GM19324 (cell line): Measurements from ENCODE around the gene BBLN.
"Not testable (repeated sequence)": the region's sequence is repeated elsewhere in the genome, so short reads cannot be mapped to it uniquely, and the experiment has no call there.

ENCODE experiments used
- ATAC-seq: cut with Tn5 transposase; IDR thresholded peaks from one replicate; pipeline ENCODE4 v1.9.1; 2021; ENCODE audit warnings: mild to moderate bottlenecking, moderate library complexity; ENCODE audit not compliant: unreplicated experiment, low FRiP score

The BBLN gene

GRCh38 chr9:128124451-128124850 lies 35.6 kb upstream of the BBLN start:
- no peak for ATAC-seq

DNA sequence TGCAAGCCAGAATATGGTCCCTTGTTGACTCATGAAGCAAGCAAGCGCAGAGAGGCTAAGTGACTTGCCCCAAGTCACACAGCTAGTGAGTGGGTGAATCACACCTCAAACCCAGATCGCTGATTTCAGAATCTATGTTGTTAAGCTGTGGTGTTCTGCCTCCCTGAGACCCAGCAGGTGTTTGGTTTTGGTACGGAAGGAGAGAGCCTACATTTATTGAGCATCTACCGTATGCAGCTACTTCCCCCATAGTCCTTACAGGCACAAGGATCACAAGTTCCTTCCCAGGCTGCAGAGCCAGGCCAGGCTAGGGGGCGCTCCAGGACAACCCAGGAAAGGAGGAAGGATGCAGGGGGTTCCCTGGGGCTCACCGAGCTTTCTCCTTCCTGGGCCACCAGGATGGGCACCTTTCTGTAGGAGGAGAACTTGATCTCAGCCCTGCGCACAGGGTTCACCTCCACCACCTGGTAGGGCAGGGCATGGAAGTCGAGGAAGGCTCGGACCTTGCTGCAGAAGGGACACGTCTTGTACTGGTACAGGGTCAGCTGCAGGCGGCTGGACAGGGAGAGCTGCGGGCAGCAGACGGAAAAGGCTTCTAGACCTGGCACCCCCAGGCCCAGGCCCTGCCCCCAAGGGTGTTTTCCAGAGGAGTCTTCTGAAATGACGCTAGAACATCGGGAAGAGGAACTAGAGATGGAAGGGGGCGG lies 35.0 kb upstream of the BBLN start:
- ATAC-seq: no peak

DNA sequence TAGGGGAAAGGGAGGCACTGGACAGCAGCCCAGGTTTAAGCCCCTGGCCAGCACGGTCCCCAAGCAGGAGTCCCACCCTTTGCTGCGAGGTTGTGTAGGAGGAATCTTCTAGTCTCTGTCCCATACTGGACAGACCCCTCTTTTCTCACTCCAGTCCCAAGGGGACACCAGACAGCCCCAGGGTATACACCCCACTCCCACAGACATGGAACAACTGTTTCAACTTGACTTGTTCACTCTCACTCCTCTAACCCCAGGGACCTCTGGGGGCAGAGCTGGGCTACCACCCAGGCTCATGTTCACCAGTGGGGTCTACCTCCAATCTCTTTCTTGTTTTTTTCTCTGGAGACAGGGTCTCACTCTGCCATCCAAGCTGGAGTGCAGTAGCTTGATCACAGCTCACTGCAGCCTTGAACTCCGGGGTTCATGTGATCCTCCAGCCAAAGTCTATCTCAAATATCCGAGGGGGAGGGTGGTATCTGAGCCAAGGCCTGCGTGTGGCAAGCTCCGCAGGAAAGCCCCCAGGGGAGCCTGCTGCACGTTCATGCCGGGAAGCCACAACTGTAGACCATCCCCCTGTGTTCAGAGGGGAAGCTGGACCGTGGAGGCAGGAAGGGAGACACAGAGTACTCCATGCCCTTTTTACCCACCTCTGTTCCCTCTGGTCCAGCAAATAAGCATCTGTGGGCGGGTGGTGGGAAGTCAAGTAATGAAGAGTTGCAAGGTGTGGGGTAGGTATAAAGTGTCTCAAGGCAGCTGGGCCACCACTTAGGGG lies 34.3 kb upstream of the BBLN start:
- no peak for ATAC-seq

- ATAC-seq: peak; percentile 53
Observed at GRCh38 chr9:128127568-128127989, 32.5 kb upstream of the BBLN start, which contains the start of gene PTGES2. Gene PTGES2 (minus strand): TSS chr9:128127729. CDS start chr9:128127717, 12 bp downstream.

DNA sequence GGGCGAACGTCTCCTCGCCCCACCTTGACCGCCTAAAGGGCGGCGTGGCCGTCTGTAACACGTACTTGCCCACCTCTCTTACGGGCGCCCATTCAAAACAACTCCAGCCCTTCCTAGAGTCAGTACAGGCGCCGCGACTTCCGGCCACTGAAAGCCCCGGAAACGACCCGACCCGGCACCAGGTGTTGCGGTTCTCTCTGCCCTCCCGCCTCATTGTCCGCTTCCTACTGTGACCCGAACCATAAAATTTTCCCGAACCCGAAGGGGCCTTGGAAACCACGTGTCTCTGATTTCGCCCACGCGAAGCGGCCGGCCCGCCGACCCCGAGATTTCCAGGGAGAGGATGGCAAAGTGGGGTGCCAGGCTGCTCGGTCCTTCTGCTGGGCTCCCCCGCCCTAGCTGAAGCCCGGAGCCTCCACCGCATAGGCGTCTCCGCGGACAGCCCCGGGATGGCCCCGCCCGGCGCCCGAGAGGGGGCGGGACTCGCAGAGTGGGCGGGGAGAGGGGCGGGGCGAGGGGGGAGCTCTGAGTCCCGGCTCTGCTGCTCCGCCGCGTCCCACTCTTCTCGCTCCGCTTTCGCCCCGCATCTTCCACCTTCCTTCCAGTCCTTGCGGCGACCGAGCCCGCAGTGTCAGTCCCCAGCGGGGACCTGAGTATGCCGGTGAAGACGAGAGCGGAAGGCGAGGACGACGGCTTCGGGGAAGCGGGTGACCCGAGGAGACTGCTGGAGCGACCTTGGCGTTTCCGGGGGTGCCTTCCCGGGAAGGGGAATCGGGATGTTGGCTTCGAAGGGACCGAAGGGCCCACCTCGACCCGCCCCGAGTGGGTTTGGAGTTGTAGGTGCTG lies 31.9 kb upstream of the BBLN start:
- ATAC-seq: peak; percentile 72

DNA sequence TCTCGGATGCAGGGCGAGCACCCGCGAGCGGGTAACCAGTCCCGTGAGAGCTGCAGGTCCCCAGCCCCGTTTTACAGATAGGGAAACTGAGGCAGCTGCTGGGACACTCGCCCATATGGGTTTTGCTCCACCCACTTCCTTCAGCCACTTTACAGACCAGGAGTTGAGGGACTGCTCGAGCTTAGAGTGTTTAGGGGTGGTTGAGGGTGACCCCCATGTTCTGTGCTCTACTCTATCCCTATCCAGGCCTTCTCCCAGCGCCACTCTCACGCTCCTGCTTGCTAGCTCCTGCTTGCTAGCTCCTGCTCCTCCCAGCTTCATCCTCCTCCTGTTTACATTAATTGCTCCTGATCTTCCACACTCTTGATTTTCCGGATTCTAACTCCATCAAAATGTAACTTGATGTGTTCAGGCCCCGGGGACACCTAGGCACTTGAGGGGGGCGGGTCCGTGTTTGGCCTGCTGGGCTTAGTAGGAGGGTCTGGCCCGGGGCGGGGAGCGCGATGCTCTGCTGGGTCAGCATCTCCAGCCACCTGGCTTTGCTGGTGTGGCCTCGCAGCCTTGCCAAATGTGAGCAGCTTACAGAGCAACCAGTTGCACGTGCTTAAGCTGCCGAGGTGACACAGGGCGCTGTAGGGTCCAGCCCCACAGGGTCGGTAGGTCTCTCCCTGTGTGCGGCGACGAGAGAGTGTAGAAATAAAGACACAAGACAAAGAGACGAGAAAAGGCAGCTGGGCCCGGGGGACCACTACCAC lies 31.1 kb upstream of the BBLN start:
- ATAC-seq: no peak

DNA sequence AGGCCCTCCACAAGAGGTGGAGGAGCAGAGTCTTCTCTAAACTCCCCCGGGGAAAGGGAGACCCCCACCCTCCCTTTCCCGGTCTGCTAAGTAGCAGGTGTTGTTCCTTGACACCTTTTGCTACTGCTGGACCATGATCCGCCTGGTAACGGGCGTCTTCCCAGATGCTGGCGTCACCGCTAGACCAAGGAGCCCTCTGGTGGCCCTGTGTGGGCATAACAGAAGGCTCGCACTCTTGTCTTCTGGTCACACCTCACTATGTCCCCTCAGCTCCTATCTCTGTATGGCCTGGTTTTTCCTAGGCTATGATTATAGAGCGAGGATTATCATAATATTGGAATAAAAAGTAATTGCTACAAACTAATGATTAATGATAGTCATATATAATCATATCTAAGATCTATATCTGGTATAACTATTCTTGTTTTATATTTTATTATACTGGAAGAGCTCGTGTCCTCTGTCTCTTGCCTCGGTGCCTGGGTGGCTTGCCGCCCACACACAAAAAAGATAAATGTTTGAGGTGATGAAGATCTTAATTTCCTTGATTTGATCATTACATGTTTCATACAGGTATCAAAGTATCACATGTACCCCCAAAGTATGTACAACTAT lies 30.0 kb upstream of the BBLN start:
- ATAC-seq: not testable (repeated sequence)

DNA sequence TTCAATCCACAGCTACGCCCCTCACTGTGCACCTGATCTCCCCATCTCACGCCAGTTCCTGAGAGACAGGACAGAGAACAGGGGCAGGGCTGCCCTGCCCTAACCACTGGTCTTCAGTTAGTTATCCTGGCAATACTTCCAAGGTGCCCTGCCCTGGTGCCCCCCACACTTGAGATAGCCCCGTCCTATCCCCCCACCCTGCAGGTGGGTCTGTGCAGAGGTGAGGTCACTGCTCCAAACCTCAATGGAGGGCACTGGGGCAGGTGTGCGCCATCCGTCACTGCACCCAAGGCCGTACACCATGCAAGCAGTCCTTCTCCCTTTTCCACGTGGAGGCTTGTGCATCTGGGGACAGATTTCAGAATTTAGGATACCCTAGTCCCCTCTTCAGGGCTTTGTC lies 29.4 kb upstream of the BBLN start:
- not testable (repeated sequence) for ATAC-seq

DNA sequence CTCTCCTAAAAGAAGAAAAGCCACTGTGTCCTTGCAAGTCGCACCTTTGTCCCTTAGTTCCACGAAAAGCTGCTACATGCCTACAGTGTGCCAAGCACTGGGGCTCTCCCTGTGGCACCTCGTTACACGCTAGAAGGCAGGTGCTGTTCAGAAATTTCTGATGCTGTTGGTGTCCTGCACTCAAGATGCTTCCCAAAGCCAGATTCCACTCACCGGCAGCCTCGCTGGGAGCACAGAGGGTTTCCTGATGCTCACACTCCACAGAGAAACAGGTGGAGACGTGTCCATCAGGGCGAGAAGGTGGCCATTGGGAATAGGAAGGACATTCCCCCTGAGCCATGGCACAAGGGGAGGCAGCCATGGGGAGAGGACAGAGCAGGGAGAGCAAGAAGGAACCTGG lies 28.7 kb upstream of the BBLN start:
- ATAC-seq: not testable (repeated sequence)

GRCh38 chr9:128132139-128132538 lies 27.9 kb upstream of the BBLN start:
- ATAC-seq: not testable (repeated sequence)

GRCh38 chr9:128135561-128135960 lies 24.5 kb upstream of the BBLN start:
- ATAC-seq: not testable (repeated sequence)

DNA sequence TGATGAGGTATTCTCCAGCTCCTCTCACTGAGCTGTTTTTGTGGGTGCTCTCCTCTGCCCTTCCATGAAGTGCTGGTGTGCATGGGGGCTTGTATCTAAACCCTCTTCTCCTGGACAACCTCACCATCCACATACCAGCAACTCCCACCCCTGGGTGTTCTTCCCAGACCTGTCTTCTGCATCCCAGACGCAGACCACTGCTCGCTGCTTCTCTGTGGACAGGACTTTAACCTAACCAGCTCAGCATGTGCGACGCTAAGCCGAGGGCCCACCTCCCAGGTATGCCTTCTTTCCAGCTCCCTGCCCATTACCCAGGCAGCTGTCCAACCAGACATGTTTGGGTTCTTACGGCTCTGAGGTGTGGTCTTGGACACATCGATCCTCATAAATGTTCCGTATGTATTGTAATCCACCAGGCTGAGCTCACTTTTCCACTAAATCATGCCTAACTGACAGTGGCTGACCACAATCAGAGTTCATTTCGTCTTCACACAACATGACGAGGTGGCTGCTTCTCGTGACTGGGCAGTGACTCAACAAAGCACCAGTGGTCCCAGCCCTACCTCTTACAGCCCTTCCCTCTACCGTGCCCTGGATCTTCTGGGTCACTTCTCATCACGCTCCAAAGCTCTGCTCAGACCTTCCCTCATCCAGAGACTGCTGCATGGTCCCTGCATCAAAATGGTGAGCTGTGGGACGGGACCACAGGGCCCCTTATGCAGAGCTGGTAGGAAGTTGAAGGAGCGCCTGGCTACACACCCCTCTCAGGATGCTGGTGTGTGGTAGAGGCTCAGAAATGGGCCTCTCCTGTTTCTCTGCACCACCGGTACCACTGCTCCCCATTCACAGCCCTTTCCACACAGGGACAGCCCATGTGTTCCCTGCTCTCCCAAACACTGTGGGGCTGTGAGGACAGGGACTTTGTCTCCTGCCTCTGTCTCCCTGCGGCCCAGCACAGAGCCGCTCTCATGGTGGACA lies 23.0 kb upstream of the BBLN start:
- ATAC-seq: no peak

DNA sequence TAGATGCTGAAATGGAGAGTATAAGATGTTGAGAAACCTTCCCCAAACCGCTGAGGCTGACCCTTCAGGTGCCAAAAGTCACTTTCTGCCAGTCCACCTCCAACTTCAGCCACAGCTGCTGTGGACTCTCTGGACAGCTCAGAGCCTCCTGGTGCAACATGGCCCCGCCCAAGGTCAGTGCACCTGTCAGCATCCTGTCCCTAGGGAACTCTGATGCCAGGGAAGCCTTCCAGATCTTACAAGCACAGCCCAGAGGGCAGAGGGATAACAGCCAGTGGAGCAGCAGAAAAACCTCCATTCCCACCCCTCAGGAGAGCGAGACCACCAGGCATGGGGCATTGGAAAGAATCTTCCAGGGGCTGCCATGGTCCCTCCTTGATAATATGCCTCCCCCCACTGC lies 22.1 kb upstream of the BBLN start:
- no peak for ATAC-seq

DNA sequence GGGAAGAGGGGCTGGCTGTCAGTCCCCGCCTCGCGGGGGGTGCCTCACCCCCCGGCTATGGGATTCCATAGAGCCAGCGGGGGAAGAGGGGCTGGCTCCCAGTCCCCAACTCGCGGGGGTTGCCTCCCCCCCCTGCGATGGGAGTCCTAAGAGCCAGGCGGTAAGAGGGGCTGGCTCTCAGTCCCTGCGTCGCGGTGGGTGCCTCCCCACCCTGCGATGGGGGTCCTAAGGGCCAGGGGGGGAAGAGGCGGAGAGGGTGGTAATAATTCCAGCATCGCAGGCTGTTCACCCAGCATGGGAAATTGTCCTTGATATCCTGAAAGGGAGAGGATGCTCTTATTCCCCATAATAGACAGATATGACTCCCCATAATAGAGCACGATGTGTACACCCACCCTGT lies 20.4 kb upstream of the BBLN start:
- no peak for ATAC-seq

DNA sequence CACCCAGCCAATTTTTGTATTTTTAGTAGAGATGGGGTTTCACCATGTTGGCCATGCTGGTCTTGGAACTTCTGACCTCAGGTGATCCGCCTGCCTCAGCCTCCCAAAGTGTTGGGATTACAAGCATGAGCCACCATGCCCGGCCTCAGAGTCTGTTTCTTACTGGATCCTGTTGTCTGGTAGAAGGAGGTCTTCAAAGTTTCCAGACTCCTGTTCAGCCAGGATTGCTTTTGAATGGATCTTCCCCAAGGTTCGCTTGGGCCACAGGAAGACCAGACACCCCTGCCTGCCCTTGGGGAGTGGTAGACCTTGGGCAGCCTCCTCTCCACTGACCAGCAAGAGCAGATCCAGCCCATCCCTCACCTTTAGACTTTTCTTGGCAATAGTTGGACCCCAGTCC lies 18.5 kb upstream of the BBLN start:
- no peak for ATAC-seq

DNA sequence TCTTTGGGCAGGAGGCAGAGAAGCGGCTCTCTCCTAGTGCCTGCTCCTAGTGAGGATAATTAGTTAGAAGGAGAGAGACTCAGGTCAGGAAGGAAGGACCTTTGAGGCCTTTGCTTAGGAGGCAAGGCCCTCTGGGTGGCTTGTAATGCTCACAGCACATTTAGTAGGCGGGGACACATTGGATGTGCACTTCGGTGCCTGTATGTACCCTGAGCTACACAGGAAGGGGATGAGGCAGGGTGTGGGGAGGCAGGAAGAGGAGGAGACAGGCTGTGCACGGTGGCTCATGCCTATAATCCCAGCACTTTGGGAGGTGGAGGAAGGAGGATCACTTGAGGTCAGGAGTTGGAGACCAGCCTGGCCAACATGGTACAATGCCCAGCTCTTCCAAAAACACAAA lies 18.0 kb upstream of the BBLN start:
- no peak for ATAC-seq

GRCh38 chr9:128142596-128142995 lies 17.5 kb upstream of the BBLN start:
- ATAC-seq: no peak

GRCh38 chr9:128143525-128144238 lies 16.4 kb upstream of the BBLN start:
- ATAC-seq: no peak
